Right lobe of liver (tissue), 4 donors: ENCODE data around the gene CPA1.

Source experiments
- CTCF ChIP-seq, 4 donors: fragments of 200-600 bp in 3 of 4; fragments of 450-650 bp in 1 of 4; IDR thresholded peaks; one replicate each; pipeline versions ENCODE4 v1.5.1 to v1.8.0; 2016 to 2022; ENCODE audit warnings: antibody characterized with exemption in 4 of 4, mild to moderate bottlenecking in 2 of 4
- POLR2A ChIP-seq: fragments of 450-650 bp; IDR thresholded peaks from one replicate; pipeline ENCODE4 v1.6.1; 2017; ENCODE audit warnings: antibody characterized with exemption, mild to moderate bottlenecking
- donor health status: DM: no; HTN: no; CAD: no.
- donor health status: DM: no; HTN: no; CAD: no.
- donor health status: DM: no; HTN: yes; CAD: no.

- TF ChIP-seq CTCF (IDR thresholded peaks at IDR 0.05) (no peak), POLR2A (no peak)
Observed at GRCh38 chr7:130351791-130352090, 28.6 kb upstream of the CPA1 start.
